Fibroblast of skin of right biceps (primary cell): ENCODE measurements around the gene RMRP.

ENCODE experiments used
- DNase-seq: peaks from one replicate; pipeline ENCODE4 v3.0.0-alpha.2; 2013

RMRP gene

GRCh38 chr9:35686222-35687203 lies 28.7 kb upstream of the RMRP start:
- peak; percentile 43 for DNase-seq

DNA sequence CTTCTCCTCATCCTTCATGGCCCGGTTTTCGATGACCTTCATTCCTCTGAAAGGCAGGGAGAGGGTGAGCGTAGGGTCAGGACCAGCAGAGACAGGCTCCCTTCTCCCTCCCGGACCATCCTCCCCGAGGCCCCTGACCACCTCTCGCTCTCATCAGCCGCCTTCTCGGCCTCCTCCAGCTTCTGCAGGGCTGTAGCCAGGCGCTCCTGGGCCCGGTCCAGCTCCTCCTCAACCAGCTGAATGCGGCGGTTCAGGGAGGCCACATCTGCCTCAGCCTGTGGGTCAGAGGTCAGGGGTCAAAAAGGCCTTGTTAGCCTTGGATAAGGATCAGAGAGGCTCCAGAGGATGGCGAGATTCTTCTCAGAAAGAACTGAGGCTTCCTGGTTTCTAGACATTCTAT lies 27.7 kb upstream of the RMRP start:
- DNase-seq: no peak

DNA sequence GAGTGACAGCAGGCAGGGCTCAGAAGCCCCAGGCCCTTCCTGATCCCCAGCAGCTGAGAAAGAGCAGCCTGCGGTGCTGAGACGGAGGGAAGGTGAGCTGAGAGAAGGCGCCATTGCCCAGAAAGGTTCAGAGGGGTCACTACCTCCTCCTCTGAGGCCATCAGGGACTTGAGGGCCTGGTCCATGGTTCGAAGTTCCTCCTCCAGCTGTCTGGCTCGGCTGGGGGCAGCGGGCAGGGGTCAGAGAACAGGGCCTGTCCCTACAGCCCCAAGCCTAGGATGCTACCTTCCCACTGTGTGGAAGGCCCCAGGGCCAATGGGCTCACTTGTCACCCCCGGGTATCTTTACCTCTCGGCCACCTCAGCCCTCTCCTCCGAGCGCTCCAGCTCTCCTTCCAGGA lies 27.1 kb upstream of the RMRP start:
- DNase-seq: no peak

GRCh38 chr9:35683323-35683722 lies 25.5 kb upstream of the RMRP start:
- DNase-seq: no peak

GRCh38 chr9:35682520-35683315 lies 24.9 kb upstream of the RMRP start:
- no peak for DNase-seq

GRCh38 chr9:35682051-35682450 lies 24.2 kb upstream of the RMRP start:
- DNase-seq: no peak

DNA sequence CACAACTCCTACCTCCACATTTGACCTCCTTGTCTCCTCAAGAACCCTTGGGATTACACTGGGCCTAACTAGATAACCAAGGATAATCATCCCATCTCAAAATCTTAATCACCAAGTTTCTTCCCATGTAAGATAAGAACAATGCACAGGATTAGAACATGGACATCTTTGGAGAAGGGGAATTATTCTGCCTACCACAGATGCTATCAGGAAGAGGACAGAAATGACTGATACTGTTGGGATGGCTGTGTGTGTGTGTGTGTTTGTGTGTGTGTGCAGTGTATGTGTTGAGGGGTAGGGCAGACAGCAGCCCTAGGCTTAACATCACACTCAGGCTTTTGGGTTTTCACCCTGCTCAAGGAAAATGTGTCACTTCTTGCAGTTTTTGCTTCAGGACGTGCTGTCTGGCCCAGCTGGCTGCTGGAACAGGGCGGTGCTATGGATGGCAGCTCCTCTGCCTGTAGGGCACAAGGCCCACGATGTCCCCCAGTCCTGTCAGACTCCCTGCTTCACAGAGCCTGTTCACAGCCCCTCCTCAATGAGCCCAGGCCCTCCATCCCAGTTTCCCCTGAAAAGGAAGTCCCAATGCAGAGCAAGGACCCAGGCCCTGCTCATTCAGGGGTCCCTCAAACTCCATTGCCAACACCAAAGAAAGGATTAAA lies 23.7 kb upstream of the RMRP start:
- peak; percentile 46 for DNase-seq

DNA sequence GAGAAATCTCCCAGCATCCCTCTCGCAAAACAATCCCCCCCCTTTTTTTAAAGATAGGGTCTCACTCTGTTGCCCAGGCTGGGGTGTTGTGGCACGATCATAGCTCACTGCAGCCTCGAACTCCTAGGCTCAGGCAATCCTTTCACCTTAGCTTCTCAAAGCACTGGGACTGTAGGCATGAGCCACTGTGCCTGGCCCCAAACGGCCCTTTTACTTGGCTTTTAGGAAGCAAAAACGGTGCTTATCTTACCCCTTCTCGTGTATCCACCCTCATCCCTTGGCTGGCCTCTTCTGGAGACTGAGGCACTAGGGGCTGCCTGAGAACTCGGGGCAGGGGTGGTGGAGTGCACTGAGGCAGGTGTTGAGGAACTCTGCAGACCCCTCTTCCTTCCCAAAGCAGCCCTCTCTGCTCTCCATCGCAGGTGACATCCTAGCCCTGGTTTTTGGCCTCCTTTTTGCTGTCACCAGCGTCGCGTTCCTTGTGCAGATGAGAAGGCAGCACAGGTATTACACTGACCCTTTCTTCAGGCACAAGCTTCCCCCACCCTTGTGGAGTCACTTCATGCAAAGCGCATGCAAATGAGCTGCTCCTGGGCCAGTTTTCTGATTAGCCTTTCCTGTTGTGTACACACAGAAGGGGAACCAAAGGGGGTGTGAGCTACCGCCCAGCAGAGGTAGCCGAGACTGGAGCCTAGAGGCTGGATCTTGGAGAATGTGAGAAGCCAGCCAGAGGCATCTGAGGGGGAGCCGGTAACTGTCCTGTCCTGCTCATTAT lies 22.7 kb upstream of the RMRP start:
- DNase-seq: peak; percentile 68

DNA sequence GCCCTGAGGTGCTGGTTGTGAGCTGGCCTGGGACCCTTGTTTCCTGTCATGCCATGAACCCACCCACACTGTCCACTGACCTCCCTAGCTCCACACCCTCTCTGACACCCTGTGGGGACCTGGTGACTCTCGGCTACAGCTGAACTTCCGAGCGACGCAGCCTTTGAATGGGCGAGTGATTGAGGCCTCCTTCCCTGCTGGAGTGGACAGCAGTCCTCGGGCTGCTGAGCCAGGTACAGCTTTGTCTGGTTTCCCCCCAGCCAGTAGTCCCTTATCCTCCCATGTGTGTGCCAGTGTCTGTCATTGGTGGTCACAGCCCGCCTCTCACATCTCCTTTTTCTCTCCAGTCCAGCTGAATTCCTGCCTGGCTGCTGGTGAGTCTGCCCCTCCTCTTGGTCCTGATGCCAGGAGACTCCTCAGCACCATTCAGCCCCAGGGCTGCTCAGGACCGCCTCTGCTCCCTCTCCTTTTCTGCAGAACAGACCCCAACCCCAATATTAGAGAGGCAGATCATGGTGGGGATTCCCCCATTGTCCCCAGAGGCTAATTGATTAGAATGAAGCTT lies 22.0 kb upstream of the RMRP start:
- DNase-seq: no peak

GRCh38 chr9:35679091-35679490 lies 21.3 kb upstream of the RMRP start:
- no peak for DNase-seq

DNA sequence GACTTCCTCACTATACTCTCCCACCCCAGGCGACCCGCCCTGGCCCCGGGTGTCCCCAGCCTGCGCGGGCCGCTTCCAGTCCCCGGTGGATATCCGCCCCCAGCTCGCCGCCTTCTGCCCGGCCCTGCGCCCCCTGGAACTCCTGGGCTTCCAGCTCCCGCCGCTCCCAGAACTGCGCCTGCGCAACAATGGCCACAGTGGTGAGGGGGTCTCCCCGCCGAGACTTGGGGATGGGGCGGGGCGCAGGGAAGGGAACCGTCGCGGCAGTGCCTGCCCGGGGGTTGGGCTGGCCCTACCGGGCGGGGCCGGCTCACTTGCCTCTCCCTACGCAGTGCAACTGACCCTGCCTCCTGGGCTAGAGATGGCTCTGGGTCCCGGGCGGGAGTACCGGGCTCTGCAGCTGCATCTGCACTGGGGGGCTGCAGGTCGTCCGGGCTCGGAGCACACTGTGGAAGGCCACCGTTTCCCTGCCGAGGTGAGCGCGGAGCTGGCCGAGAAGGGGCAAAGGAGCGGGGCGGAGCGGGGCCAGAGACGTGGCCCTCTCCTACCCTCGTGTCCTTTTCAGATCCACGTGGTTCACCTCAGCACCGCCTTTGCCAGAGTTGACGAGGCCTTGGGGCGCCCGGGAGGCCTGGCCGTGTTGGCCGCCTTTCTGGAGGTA lies 18.0 kb upstream of the RMRP start:
- peak; percentile 47 for DNase-seq

DNA sequence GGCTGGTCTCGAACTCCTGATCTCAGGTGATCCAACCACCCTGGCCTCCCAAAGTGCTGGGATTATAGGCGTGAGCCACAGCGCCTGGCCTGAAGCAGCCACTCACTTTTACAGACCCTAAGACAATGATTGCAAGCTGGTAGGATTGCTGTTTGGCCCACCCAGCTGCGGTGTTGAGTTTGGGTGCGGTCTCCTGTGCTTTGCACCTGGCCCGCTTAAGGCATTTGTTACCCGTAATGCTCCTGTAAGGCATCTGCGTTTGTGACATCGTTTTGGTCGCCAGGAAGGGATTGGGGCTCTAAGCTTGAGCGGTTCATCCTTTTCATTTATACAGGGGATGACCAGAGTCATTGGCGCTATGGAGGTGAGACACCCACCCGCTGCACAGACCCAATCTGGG lies 17.4 kb upstream of the RMRP start:
- no peak for DNase-seq

- DNase-seq: no peak
These were observed 16.2 kb upstream of the RMRP start for GRCh38 chr9:35674025-35674361.

DNA sequence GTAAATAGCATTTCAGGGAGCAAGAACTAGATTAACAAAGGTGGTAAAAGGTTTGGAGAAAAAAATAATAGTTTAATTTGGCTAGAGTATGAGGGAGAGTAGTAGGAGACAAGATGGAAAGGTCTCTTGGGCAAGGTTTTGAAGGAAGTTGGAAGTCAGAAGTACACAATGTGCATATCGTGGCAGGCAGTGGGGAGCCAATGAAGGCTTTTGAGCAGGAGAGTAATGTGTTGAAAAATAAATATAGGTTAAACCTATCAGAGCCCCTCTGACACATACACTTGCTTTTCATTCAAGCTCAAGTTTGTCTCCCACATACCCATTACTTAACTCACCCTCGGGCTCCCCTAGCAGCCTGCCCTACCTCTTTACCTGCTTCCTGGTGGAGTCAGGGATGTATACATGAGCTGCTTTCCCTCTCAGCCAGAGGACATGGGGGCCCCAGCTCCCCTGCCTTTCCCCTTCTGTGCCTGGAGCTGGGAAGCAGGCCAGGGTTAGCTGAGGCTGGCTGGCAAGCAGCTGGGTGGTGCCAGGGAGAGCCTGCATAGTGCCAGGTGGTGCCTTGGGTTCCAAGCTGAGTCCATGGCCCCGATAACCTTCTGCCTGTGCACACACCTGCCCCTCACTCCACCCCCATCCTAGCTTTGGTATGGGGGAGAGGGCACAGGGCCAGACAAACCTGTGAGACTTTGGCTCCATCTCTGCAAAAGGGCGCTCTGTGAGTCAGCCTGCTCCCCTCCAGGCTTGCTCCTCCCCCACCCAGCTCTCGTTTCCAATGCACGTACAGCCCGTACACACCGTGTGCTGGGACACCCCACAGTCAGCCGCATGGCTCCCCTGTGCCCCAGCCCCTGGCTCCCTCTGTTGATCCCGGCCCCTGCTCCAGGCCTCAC lies 15.6 kb upstream of the RMRP start, which contains the start of gene CA9:
Gene CA9, plus strand, starts transcription at position 797 of the 893 bp plus-strand sequence. Its CDS starts 32 bp downstream, at position 829.
- peak; percentile 54 for DNase-seq

- no peak for DNase-seq
These were observed 11.7 kb upstream of the RMRP start for GRCh38 chr9:35669331-35670145.

- DNase-seq: no peak
These were observed 10.1 kb upstream of the RMRP start for GRCh38 chr9:35667939-35668338.

DNA sequence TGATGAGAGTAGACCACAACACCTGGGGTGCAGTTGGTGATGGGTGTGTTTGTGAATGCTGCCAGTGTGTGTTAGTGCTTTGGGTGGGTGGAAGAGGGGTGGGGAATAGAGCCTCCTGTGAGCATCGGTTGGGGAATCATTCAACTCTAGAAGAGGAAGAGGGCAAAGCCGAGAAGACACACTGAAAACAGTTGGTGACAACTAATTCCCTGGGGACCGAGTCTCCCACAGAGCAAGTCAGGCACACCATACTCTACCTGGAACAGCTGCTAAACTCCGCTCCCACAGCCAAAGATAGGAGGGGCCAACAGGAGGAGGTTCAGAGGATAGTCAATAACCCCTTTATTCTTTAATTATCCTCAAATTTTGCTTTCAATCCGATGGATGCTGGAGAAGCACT lies 8.7 kb upstream of the RMRP start:
- no peak for DNase-seq

GRCh38 chr9:35666045-35666444 lies 8.2 kb upstream of the RMRP start:
- DNase-seq: peak; percentile 75

- DNase-seq: no peak
These were observed 7.6 kb upstream of the RMRP start for GRCh38 chr9:35665471-35665818.
